Measurements from ENCODE around the gene COLEC12. TPM values are rescaled to one million over a fixed set of nuclear protein-coding genes. Genes with fewer than 3 reads are reported as not detected.

COLEC12 gene
- total RNA-seq, 4 donors from 2014 or later = 20.9 to 75.1 (median 50.4) TPM

- no peak for TF ChIP-seq CTCF (IDR thresholded peaks at IDR 0.05; ENCODE audit: low read depth)
Measured at GRCh38 chr18:416930-417329, 83.6 kb downstream of the COLEC12 start.

- TF ChIP-seq CTCF (IDR thresholded peaks at IDR 0.05; ENCODE audit: low read depth) = no peak
Measured at GRCh38 chr18:415617-416612, 84.6 kb downstream of the COLEC12 start.

- no peak for TF ChIP-seq CTCF (IDR thresholded peaks at IDR 0.05; ENCODE audit: low read depth)
Measured at GRCh38 chr18:415047-415446, 85.5 kb downstream of the COLEC12 start.

- TF ChIP-seq CTCF (IDR thresholded peaks at IDR 0.05; ENCODE audit: low read depth) = no peak
Measured at GRCh38 chr18:413233-413632, 87.3 kb downstream of the COLEC12 start.

GRCh38 chr18:410047-410455 lies 90.5 kb downstream of the COLEC12 start:
- TF ChIP-seq CTCF (IDR thresholded peaks at IDR 0.05; ENCODE audit: low read depth) = no peak

- no peak for TF ChIP-seq CTCF (IDR thresholded peaks at IDR 0.05; ENCODE audit: low read depth)
Measured at GRCh38 chr18:408367-408766, 92.1 kb downstream of the COLEC12 start.

GRCh38 chr18:407626-408224 lies 92.8 kb downstream of the COLEC12 start:
- TF ChIP-seq CTCF (IDR thresholded peaks at IDR 0.05; ENCODE audit: low read depth) = no peak
